ENCODE measurements around the gene GRIN3A.

The GRIN3A gene

DNA sequence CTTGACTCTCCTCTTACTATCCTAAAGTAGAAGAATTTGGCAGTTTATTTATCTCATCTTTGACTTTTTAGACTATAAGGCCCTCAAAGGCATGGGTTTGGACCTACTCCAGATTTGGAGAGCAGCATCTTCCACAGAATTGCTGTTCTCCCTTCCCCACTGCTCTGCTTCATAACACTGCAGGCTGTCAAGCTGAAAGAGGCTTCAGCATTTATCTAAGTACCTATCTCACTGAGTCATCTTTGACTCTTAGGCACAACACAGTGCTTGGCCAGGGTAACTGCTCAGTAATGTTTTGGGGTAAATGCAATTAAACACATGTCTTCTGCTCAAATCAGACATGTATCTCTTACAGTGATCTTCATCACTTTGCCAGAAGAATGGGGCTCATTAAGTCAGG is 60.6 kb downstream of the GRIN3A start:
- no peak for TF ChIP-seq CTCF (IDR thresholded peaks at IDR 0.05; ENCODE audit: low read depth, low read length, missing control alignments)
- no peak for DNase-seq (ENCODE audit: low read depth)
- no peak overlapping the region for H3K4me3 ChIP-seq (ENCODE audit: low read depth, low read length)

- DNase-seq (ENCODE audit: low read depth), result no peak
- no peak overlapping the region for H3K4me3 ChIP-seq (ENCODE audit: low read depth, low read length)
- TF ChIP-seq CTCF (IDR thresholded peaks at IDR 0.05; ENCODE audit: low read depth, low read length, missing control alignments), result no peak
These were observed 63.1 kb downstream of the GRIN3A start for GRCh38 chr9:101675341-101675740.

DNA sequence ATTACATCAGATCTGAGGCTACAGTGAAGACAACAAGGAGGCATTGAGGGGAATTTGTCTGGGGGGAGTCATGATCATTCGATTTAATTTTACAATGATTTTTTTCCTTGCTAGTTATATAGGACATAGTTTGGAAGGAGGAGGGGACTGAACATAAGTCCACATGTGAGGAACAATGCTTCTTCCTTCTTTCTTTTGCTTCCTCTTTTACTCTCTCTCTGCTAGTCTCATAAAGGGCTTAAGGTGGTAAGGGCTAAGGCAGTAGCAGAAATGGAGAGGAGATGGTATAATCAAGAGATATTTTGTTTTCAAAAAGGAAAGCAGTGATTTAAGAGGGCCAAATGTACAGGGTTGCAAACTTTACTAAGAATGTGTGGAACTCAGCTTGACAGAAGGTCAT is 64.3 kb downstream of the GRIN3A start:
- no peak for DNase-seq (ENCODE audit: low read depth)
- H3K4me3 ChIP-seq (ENCODE audit: low read depth, low read length), result no peak overlapping the region
- TF ChIP-seq CTCF (IDR thresholded peaks at IDR 0.05; ENCODE audit: low read depth, low read length, missing control alignments), result no peak

GRCh38 chr9:101673642-101674041 is 64.8 kb downstream of the GRIN3A start:
- no peak for TF ChIP-seq CTCF (IDR thresholded peaks at IDR 0.05; ENCODE audit: low read depth, low read length, missing control alignments)
- no peak overlapping the region for H3K4me3 ChIP-seq (ENCODE audit: low read depth, low read length)
- no peak for DNase-seq (ENCODE audit: low read depth)

- DNase-seq (ENCODE audit: low read depth), result no peak
- H3K4me3 ChIP-seq (ENCODE audit: low read depth, low read length), result no peak overlapping the region
- no peak for TF ChIP-seq CTCF (IDR thresholded peaks at IDR 0.05; ENCODE audit: low read depth, low read length, missing control alignments)
These were observed 66.9 kb downstream of the GRIN3A start for GRCh38 chr9:101671567-101671966.

DNA sequence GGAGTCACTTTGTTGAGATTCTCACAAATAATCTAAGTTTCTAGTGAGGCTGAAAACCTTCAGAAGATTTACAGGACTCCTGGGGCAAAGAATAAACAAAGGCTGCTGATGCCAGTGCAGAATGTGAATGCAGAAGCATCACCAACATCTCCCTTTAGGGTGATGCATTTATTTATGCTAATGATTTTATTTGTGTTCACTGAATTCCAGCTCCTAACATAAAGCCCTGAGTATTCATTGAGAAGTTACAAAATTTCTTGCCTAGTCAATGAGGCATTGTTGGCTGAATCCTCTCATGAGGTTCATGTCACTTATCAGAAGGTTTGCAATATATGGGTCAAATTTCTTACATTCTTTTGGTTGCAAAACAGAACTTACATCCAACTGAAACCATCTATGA is 70.0 kb downstream of the GRIN3A start:
- TF ChIP-seq CTCF (IDR thresholded peaks at IDR 0.05; ENCODE audit: low read depth, low read length, missing control alignments), result no peak
- no peak overlapping the region for H3K4me3 ChIP-seq (ENCODE audit: low read depth, low read length)
- DNase-seq (ENCODE audit: low read depth), result no peak

DNA sequence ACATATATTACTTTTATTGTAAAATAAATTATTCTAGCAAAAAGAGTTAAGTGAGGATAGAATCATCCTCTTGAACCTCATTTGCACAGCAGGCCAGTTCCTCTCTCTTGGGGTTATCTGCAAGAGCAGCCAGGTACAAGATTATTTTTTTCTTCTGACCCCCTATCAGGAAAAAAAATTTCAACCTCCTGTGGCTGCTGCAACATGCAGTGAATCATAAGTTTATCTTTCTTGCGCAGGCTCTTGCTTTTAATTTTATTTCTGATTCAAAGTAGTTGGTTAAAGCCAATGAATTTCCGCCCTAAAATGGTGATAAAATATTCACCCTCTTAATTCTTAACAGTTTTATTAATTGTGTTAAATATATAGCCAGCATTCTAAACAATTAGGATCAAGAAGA is 74.0 kb downstream of the GRIN3A start:
- no peak for TF ChIP-seq CTCF (IDR thresholded peaks at IDR 0.05; ENCODE audit: low read depth, low read length, missing control alignments)
- no peak for DNase-seq (ENCODE audit: low read depth)
- H3K4me3 ChIP-seq (ENCODE audit: low read depth, low read length), result no peak overlapping the region
